Measurements from ENCODE around the gene VSIG10L2. TPM values are rescaled to one million over a fixed set of nuclear protein-coding genes. Genes with fewer than 3 reads are reported as not detected.

Gene VSIG10L2
- not detected in 2 replicates for total RNA-seq (2021)
- not detected for Bru-seq, nascent RNA
- not detected for BruChase-seq, experiment 1, labeled RNA remaining after a 2-hour chase
- BruChase-seq, experiment 2, labeled RNA remaining after a 6-hour chase = percentile 6 among the genes with signal in this experiment
- long read RNA-seq = 0 reads

DNA sequence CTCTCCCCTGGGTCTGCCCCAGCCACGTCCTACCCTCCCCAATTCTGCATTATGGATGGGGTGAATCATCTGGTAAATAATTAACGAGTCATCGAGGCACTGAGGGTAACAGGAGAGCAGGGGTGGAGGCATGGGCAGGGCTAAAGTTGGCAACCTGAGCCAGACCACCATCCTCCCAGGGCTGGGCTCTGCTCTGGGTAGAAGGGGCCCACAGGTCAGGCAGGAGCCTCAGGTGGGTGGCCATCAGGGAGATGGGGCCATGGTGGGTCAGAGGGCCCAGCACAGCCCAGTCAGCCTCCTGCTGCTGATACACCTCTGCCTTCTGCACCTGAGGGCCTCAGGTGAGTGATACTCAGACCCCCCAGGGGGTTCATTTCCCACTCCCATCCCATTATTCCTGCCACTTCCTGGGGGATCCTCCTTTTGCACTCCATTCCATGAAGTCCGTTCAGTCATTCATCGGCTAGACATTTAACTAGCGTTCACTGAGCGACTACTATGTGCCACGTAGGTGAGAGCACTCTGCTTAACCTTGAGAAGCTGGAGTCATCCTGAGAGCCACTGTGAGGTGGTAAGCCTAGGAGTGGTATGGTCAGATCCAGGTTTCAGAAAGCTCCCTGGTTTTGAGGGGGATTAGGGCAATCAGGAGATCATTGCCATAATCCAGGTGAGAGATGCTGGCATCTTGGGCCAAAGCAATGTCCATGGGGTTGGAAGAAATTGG, at the start of gene VSIG10L2:
Gene VSIG10L2 (plus strand): TSS at position 248 of the 724 bp plus-strand sequence. CDS start 12 bp downstream, at position 260.
- TF ChIP-seq CTCF (conservative IDR thresholded peaks at IDR 0.05; ENCODE audit: low read depth, low read length) = no peak
- TF ChIP-seq EZH2 (IDR thresholded peaks at IDR 0.05; ENCODE audit: borderline replicate concordance, low read depth, low read length, poor library complexity, severe bottlenecking) = no peak
- no peak for DNase-seq (ENCODE audit: low spot score)
- CTCF ChIA-PET = interaction anchor here (1.2 kb wide), 1 partner anchor 116 kb away, joined by 4 read pairs; no protein-coding TSS in a partner anchor
- no peak within 1 kb of the TSS for H3K4me3 ChIP-seq (ENCODE audit: low read depth, low read length, poor library complexity, severe bottlenecking)
- no peak within 1 kb of the TSS for H3K27ac ChIP-seq (ENCODE audit: low read depth, low read length, poor library complexity, severe bottlenecking)
- no peaks in the 10 kb centered on the region for H3K36me3 ChIP-seq (ENCODE audit: insufficient read depth, low read length, poor library complexity, severe bottlenecking)
- no peaks in the 10 kb centered on the region for H3K4me1 ChIP-seq (ENCODE audit: insufficient read depth, low read length, poor library complexity, severe bottlenecking)
- POLR2A ChIA-PET (ENCODE audit: low non-redundant PET) = interaction anchor here (0.7 kb wide), 1 partner anchor 384 kb away, joined by 4 read pairs; no protein-coding TSS in a partner anchor
- no TSS peak for BruUV-seq (replicated peaks)
- no peaks in the 10 kb centered on the region for H3K9me3 ChIP-seq (ENCODE audit: low read depth, low read length, poor library complexity, severe bottlenecking)
- no peaks in the 10 kb centered on the region for H3K27me3 ChIP-seq (replicated peaks; ENCODE audit: insufficient read depth, low read depth, low read length, poor library complexity)
- intact Hi-C loops (cut with micrococcal nuclease; ENCODE audit: unreplicated experiment) = no loop called here

GRCh38 chr11:125901872-125902271, 44.0 kb upstream of the VSIG10L2 start:
- Histone ChIP-seq H3K4me3 (ENCODE audit: low read depth, low read length, poor library complexity, severe bottlenecking) (peak overlapping the region; percentile 59), H3K36me3 (ENCODE audit: insufficient read depth, low read length, poor library complexity, severe bottlenecking) (peaks cover 15% of the 10 kb centered on the region), H3K27ac (ENCODE audit: low read depth, low read length, poor library complexity, severe bottlenecking) (no peak overlapping the region), H3K4me1 (ENCODE audit: insufficient read depth, low read length, poor library complexity, severe bottlenecking) (peaks cover 18% of the 10 kb centered on the region), H3K27me3 (replicated peaks; ENCODE audit: insufficient read depth, low read depth, low read length, poor library complexity) (peaks cover 24% of the 10 kb centered on the region), H3K9me3 (ENCODE audit: low read depth, low read length, poor library complexity, severe bottlenecking) (no peaks in the 10 kb centered on the region)
- no peak for TF ChIP-seq EZH2 (IDR thresholded peaks at IDR 0.05; ENCODE audit: borderline replicate concordance, low read depth, low read length, poor library complexity, severe bottlenecking)
- TF ChIP-seq CTCF (conservative IDR thresholded peaks at IDR 0.05; ENCODE audit: low read depth, low read length) = no peak
- intact Hi-C loops (cut with micrococcal nuclease; ENCODE audit: unreplicated experiment) = no loop called here
- DNase-seq (ENCODE audit: low spot score) = no peak
- CTCF ChIA-PET = no interaction called here
- no TSS peak for BruUV-seq (replicated peaks)
- POLR2A ChIA-PET (ENCODE audit: low non-redundant PET) = no interaction called here

GRCh38 chr11:125902277-125902926, 43.4 kb upstream of the VSIG10L2 start:
- Histone ChIP-seq H3K27ac (ENCODE audit: low read depth, low read length, poor library complexity, severe bottlenecking) (peak overlapping the region; percentile 32), H3K4me3 (ENCODE audit: low read depth, low read length, poor library complexity, severe bottlenecking) (peak overlapping the region; percentile 59), H3K4me1 (ENCODE audit: insufficient read depth, low read length, poor library complexity, severe bottlenecking) (peaks cover 18% of the 10 kb centered on the region), H3K36me3 (ENCODE audit: insufficient read depth, low read length, poor library complexity, severe bottlenecking) (peaks cover 15% of the 10 kb centered on the region), H3K27me3 (replicated peaks; ENCODE audit: insufficient read depth, low read depth, low read length, poor library complexity) (peaks cover 24% of the 10 kb centered on the region), H3K9me3 (ENCODE audit: low read depth, low read length, poor library complexity, severe bottlenecking) (no peaks in the 10 kb centered on the region)
- BruUV-seq (replicated peaks) = TSS peak; percentile 87
- POLR2A ChIA-PET (ENCODE audit: low non-redundant PET) = interaction anchor here (1.2 kb wide), 1 partner anchor 14 kb away, joined by 7 read pairs; no protein-coding TSS in a partner anchor
- intact Hi-C loops (cut with micrococcal nuclease; ENCODE audit: unreplicated experiment) = no loop called here
- TF ChIP-seq EZH2 (IDR thresholded peaks at IDR 0.05; ENCODE audit: borderline replicate concordance, low read depth, low read length, poor library complexity, severe bottlenecking) (no peak), CTCF (conservative IDR thresholded peaks at IDR 0.05; ENCODE audit: low read depth, low read length) (no peak)
- CTCF ChIA-PET = no interaction called here
- no peak for DNase-seq (ENCODE audit: low spot score)
